Measurements from ENCODE around the gene TTC32. TPM values are rescaled to one million over a fixed set of nuclear protein-coding genes. Genes with fewer than 3 reads are reported as not detected.
A peak's percentile ranks its signal among the peaks of the same experiment; 100 is the strongest.

TTC32 gene
- total RNA-seq, 1 donor from 2014 or later, result 27.9 TPM

DNA sequence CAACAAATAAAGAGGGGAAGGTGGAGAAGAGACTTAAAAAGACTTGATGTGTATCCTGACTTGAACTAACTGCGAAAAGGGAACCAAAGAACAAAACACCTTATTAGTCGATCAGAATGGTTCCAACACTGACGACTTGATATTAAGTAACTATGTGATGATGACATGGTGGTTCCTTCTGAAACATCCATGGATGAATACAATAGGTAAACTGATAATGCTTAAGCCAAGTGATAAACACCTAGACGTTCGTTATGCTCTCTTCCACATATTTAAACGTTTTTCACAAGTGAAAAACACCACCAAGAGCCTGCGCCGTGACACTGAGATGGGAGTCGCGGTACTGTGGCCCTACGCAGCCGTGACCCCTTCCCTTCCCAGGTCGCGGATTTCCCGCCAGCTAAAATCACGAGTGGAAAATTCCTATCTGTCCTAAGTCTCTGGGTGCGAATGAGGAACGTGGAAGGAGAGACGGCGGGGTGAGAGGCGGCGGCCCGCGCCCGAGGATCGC, 797 bp downstream of the TTC32 start:
- H3K4me3 Mint-ChIP-seq, result peak overlapping the region; percentile 99
- Histone ChIP-seq H4K20me1 (ENCODE audit: low read depth) (peaks cover 36% of the 10 kb centered on the region), H3K27me3 (no peaks in the 10 kb centered on the region), H3K9me3 (ENCODE audit: low read depth) (no peaks in the 10 kb centered on the region), H3F3A (ENCODE audit: low read depth) (peaks cover 13% of the 10 kb centered on the region), H3K27ac (peak overlapping the region; percentile 2), H3K4me1 (peaks cover 28% of the 10 kb centered on the region), H3K9ac (peak overlapping the region; percentile 96), H2AFZ (replicated peaks) (peak overlapping the region; percentile 93), H3K79me2 (ENCODE audit: low read depth) (peaks cover 58% of the 10 kb centered on the region), H3K4me2 (peak overlapping the region; percentile 99), H3K36me3 (no peaks in the 10 kb centered on the region), H3K4me3 (peak overlapping the region; percentile 89)
- peaks cover 28% of the 10 kb centered on the region for H3K4me1 Mint-ChIP-seq
- H3K9me3 Mint-ChIP-seq, result no peaks in the 10 kb centered on the region
- no peak for DNase-seq (ENCODE audit: low spot score)
- peaks cover 1% of the 10 kb centered on the region for H3K36me3 Mint-ChIP-seq
- TF ChIP-seq EZH2phosphoT487 (IDR thresholded peaks at IDR 0.05), result no peak
- TF ChIP-seq EZH2 (IDR thresholded peaks at IDR 0.05), result no peak
- no peak for TF ChIP-seq CTCF (IDR thresholded peaks at IDR 0.05)
- H3K27ac Mint-ChIP-seq, result peak overlapping the region; percentile 100
- peaks cover 2% of the 10 kb centered on the region for H3K27me3 Mint-ChIP-seq (ENCODE audit: insufficient read depth, low read depth)

- Mint-ChIP-seq H3K36me3 (peaks cover 3% of the 10 kb centered on the region), H3K9me3 (no peaks in the 10 kb centered on the region), H3K4me1 (peaks cover 28% of the 10 kb centered on the region), H3K27me3 (ENCODE audit: insufficient read depth, low read depth) (peaks cover 2% of the 10 kb centered on the region), H3K4me3 (peak overlapping the region; percentile 99), H3K27ac (peak overlapping the region; percentile 100)
- Histone ChIP-seq H3F3A (ENCODE audit: low read depth) (peaks cover 13% of the 10 kb centered on the region), H3K4me3 (peak overlapping the region; percentile 89), H3K9me3 (ENCODE audit: low read depth) (no peaks in the 10 kb centered on the region), H3K4me1 (peaks cover 28% of the 10 kb centered on the region), H2AFZ (replicated peaks) (no peak overlapping the region), H3K79me2 (ENCODE audit: low read depth) (peaks cover 65% of the 10 kb centered on the region), H3K4me2 (peak overlapping the region; percentile 99), H3K27ac (no peak overlapping the region), H4K20me1 (ENCODE audit: low read depth) (peaks cover 39% of the 10 kb centered on the region), H3K27me3 (no peaks in the 10 kb centered on the region), H3K36me3 (no peaks in the 10 kb centered on the region), H3K9ac (peak overlapping the region; percentile 96)
- TF ChIP-seq CTCF (IDR thresholded peaks at IDR 0.05) (no peak), EZH2phosphoT487 (IDR thresholded peaks at IDR 0.05) (no peak), EZH2 (IDR thresholded peaks at IDR 0.05) (no peak)
- peak; percentile 13 for DNase-seq (ENCODE audit: low spot score)
Measured at GRCh38 chr2:19899985-19900930, 1.5 kb downstream of the TTC32 start.

DNA sequence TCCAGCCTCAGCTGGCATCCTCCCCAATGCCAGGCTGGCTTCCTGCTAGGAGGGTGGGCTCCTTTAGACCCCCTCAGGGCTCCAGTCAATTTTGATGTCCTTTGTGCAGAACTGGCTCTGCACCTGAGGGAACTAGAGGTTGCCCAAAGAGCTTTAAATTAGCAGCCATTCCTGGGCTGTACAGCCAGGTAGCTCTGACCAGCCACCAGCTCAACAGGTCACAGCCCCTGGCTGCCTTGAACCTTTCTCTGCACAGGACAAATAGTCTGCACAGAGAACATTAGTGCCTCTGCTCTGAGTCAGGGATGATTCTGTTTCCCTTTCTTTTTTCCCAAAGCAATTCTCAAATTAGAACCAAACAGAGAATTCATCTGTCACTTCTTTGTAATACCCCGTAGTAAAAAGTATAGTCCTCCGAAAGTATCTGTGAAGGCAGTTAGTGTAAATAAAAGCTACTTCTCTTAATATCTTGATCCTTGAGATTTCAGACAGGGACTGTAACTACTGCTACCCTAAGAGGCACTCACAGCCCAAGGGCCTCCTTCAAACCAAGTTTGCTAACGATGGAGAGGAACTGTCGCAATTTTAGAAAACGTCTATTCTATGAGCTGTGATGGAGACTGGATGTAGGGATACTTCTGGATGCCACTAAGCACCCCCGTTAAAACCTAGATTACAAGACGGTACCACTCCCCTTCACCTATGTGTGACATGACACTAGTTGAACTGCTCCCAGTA, 3.0 kb downstream of the TTC32 start:
- no peaks in the 10 kb centered on the region for H3K36me3 ChIP-seq
- H3K9me3 Mint-ChIP-seq, result no peaks in the 10 kb centered on the region
- peaks cover 2% of the 10 kb centered on the region for H3K27me3 Mint-ChIP-seq (ENCODE audit: insufficient read depth, low read depth)
- peaks cover 47% of the 10 kb centered on the region for H4K20me1 ChIP-seq (ENCODE audit: low read depth)
- peaks cover 28% of the 10 kb centered on the region for H3K4me1 ChIP-seq
- peaks cover 28% of the 10 kb centered on the region for H3K4me1 Mint-ChIP-seq
- H3K27ac Mint-ChIP-seq, result no peak overlapping the region
- H3K36me3 Mint-ChIP-seq, result peaks cover 3% of the 10 kb centered on the region
- DNase-seq (ENCODE audit: low spot score), result no peak
- peaks cover 79% of the 10 kb centered on the region for H3K79me2 ChIP-seq (ENCODE audit: low read depth)
- no peak overlapping the region for H3K27ac ChIP-seq
- H3K4me2 ChIP-seq, result peak overlapping the region; percentile 27
- peak overlapping the region; percentile 47 for H3K4me3 Mint-ChIP-seq
- no peaks in the 10 kb centered on the region for H3K9me3 ChIP-seq (ENCODE audit: low read depth)
- no peak overlapping the region for H3K9ac ChIP-seq
- no peak for TF ChIP-seq CTCF (IDR thresholded peaks at IDR 0.05)
- TF ChIP-seq EZH2 (IDR thresholded peaks at IDR 0.05), result no peak
- TF ChIP-seq EZH2phosphoT487 (IDR thresholded peaks at IDR 0.05), result no peak
- no peak overlapping the region for H2AFZ ChIP-seq (replicated peaks)
- no peaks in the 10 kb centered on the region for H3K27me3 ChIP-seq
- no peak overlapping the region for H3K4me3 ChIP-seq
- peaks cover 12% of the 10 kb centered on the region for H3F3A ChIP-seq (ENCODE audit: low read depth)
